PC-9 (cell line): ENCODE measurements around the gene CSH2.

Experiments used
- CTCF ChIP-seq: fragments of 200-600 bp; sonication (generic); conservative IDR thresholded peaks from 2 replicates; pipeline ENCODE4 v1.6.1; 2017; ENCODE audit warnings: mixed run types, antibody characterized with exemption, mild to moderate bottlenecking, moderate library complexity
- EZH2 ChIP-seq: fragments of 200-600 bp; sonication (generic); IDR thresholded peaks from 2 replicates; pipeline ENCODE4 v1.8.0; 2017; ENCODE audit warnings: antibody characterized with exemption, low read depth

- no peak for TF ChIP-seq CTCF
- no peak for TF ChIP-seq EZH2
These were observed 41.0 kb downstream of the CSH2 start for GRCh38 chr17:63832455-63832854.
